NCI-H146 (cell line): ENCODE measurements around the gene ANKRD36.
A peak's percentile ranks its signal among the peaks of the same experiment; 100 is the strongest.
"Not testable (repeated sequence)": the region's sequence is repeated elsewhere in the genome, so short reads cannot be mapped to it uniquely, and the experiment has no call there.

ENCODE experiments used
- DNase-seq: peaks from one replicate; lab custom pipeline; 2025; lab: John Stamatoyannopoulos, UW

The ANKRD36 gene

GRCh38 chr2:97113050-97113881 lies at the start of gene ANKRD36:
Gene ANKRD36, plus strand, starts transcription at chr2:97113153. Its CDS starts 587 bp downstream, at chr2:97113740.
- not testable (repeated sequence) for DNase-seq

GRCh38 chr2:97066030-97066429 lies 46.9 kb upstream of the ANKRD36 start:
- not testable (repeated sequence) for DNase-seq

GRCh38 chr2:97067279-97068004 lies 45.5 kb upstream of the ANKRD36 start:
- DNase-seq: no peak

GRCh38 chr2:97068074-97068473 lies 44.9 kb upstream of the ANKRD36 start:
- no peak for DNase-seq

- DNase-seq: not testable (repeated sequence)
Measured at GRCh38 chr2:97068722-97069121, 44.2 kb upstream of the ANKRD36 start.

GRCh38 chr2:97070915-97071314 lies 42.0 kb upstream of the ANKRD36 start:
- DNase-seq: not testable (repeated sequence)

GRCh38 chr2:97077213-97077612 lies 35.7 kb upstream of the ANKRD36 start:
- not testable (repeated sequence) for DNase-seq

- not testable (repeated sequence) for DNase-seq
Measured at GRCh38 chr2:97080855-97081254, 32.1 kb upstream of the ANKRD36 start.

GRCh38 chr2:97082206-97082605 lies 30.7 kb upstream of the ANKRD36 start:
- not testable (repeated sequence) for DNase-seq

- DNase-seq: not testable (repeated sequence)
Measured at GRCh38 chr2:97083516-97083915, 29.4 kb upstream of the ANKRD36 start.

- DNase-seq: not testable (repeated sequence)
Measured at GRCh38 chr2:97085093-97085492, 27.9 kb upstream of the ANKRD36 start.

GRCh38 chr2:97088706-97089105 lies 24.2 kb upstream of the ANKRD36 start:
- not testable (repeated sequence) for DNase-seq

GRCh38 chr2:97092946-97093345 lies 20.0 kb upstream of the ANKRD36 start:
- DNase-seq: not testable (repeated sequence)

- not testable (repeated sequence) for DNase-seq
Measured at GRCh38 chr2:97093983-97094771, 18.8 kb upstream of the ANKRD36 start.

GRCh38 chr2:97094772-97095611 lies 18.0 kb upstream of the ANKRD36 start, which contains the start of gene FAHD2B:
Gene FAHD2B, minus strand, starts transcription at chr2:97094882. Its CDS starts 3,176 bp downstream, at chr2:97091706.
- peak; percentile 55 for DNase-seq

GRCh38 chr2:97095661-97096060 lies 17.3 kb upstream of the ANKRD36 start:
- no peak for DNase-seq

- not testable (repeated sequence) for DNase-seq
Measured at GRCh38 chr2:97098786-97099372, 14.1 kb upstream of the ANKRD36 start.

- DNase-seq: not testable (repeated sequence)
Measured at GRCh38 chr2:97106878-97107277, 6.1 kb upstream of the ANKRD36 start.

- DNase-seq: not testable (repeated sequence)
Measured at GRCh38 chr2:97111246-97111645, 1.7 kb upstream of the ANKRD36 start.

- DNase-seq: not testable (repeated sequence)
Measured at GRCh38 chr2:97112320-97113049, 468 bp upstream of the ANKRD36 start.
